ENCODE results near the gene PPP1R7.

Gene PPP1R7

GRCh38 chr2:241208058-241208457 lies 57.8 kb downstream of the PPP1R7 start (continued):
- no peak for TF ChIP-seq ZNF133 (tag by site-specific recombination; IDR thresholded peaks at IDR 0.05)
- TF ChIP-seq ZNF530 (tag by site-specific recombination; IDR thresholded peaks at IDR 0.05; ENCODE audit: low read depth) = no peak
- no peak for TF ChIP-seq ZBTB8A (tag by site-specific recombination; IDR thresholded peaks at IDR 0.05)
- no peak for TF ChIP-seq ZNF510 (tag by site-specific recombination; IDR thresholded peaks at IDR 0.05; ENCODE audit: insufficient replicate concordance)
- TF ChIP-seq YY1 (tag by site-specific recombination; IDR thresholded peaks at IDR 0.05) = no peak
- no peak for TF ChIP-seq ZNF501 (tag by site-specific recombination; IDR thresholded peaks at IDR 0.05)
- no peak for TF ChIP-seq ZBTB20 (tag by site-specific recombination; IDR thresholded peaks at IDR 0.05)

- no peak overlapping the region for H3K4me3 ChIP-seq (ENCODE audit: low read depth, low read length)
- ChIA-PET POLR2A (no interaction called here), CTCF (no interaction called here)
- H3K4me1 ChIP-seq (ENCODE audit: control insufficient read depth, insufficient read depth, low read length) = no peaks in the 10 kb centered on the region
- TF ChIP-seq ZFP41 (tag by site-specific recombination; IDR thresholded peaks at IDR 0.05; ENCODE audit: borderline replicate concordance) (no peak), ZNF362 (tag by site-specific recombination; IDR thresholded peaks at IDR 0.05) (no peak), WT1 (tag by site-specific recombination; IDR thresholded peaks at IDR 0.05) (no peak), ZNF18 (tag by site-specific recombination; IDR thresholded peaks at IDR 0.05) (no peak), ZNF473 (tag by site-specific recombination; IDR thresholded peaks at IDR 0.05) (no peak), ZNF2 (tag by site-specific recombination; IDR thresholded peaks at IDR 0.05) (no peak), ZNF580 (tag by site-specific recombination; IDR thresholded peaks at IDR 0.05) (no peak), SCRT1 (tag by site-specific recombination; IDR thresholded peaks at IDR 0.05; ENCODE audit: borderline replicate concordance) (no peak), KLF8 (tag by site-specific recombination; IDR thresholded peaks at IDR 0.05) (no peak), MEIS1 (CRISPR knock-in tag; IDR thresholded peaks at IDR 0.05; ENCODE audit: borderline replicate concordance) (no peak), ZEB2 (tag by site-specific recombination; IDR thresholded peaks at IDR 0.05) (no peak), ZNF37A (tag by site-specific recombination; IDR thresholded peaks at IDR 0.05) (no peak), MYNN (tag by site-specific recombination; IDR thresholded peaks at IDR 0.05; ENCODE audit: borderline replicate concordance) (no peak), PRDM1 (tag by site-specific recombination; IDR thresholded peaks at IDR 0.05) (no peak), ZNF292 (tag by site-specific recombination; IDR thresholded peaks at IDR 0.05; ENCODE audit: borderline replicate concordance, low read depth) (no peak), ZNF777 (tag by site-specific recombination; IDR thresholded peaks at IDR 0.05; ENCODE audit: borderline replicate concordance) (no peak)
- no peaks in the 10 kb centered on the region for H3K9me3 ChIP-seq (ENCODE audit: control insufficient read depth, insufficient read depth, low read depth, low read length)
- H3K27ac ChIP-seq (ENCODE audit: extremely low read depth, low read depth, low read length) = no peak overlapping the region
- H3K36me3 ChIP-seq (ENCODE audit: control insufficient read depth in 2 of 2, insufficient read depth in 1 of 2, low read length in 2 of 2) = no peaks in the 10 kb centered on the region
These were observed 59.0 kb downstream of the PPP1R7 start for GRCh38 chr2:241209271-241209670.

- CTCF ChIA-PET = no interaction called here
- H3K36me3 ChIP-seq (ENCODE audit: control insufficient read depth in 2 of 2, insufficient read depth in 1 of 2, low read length in 2 of 2) = no peaks in the 10 kb centered on the region
- H3K9me3 ChIP-seq (ENCODE audit: control insufficient read depth, insufficient read depth, low read depth, low read length) = no peaks in the 10 kb centered on the region
- no peak overlapping the region for H3K27ac ChIP-seq (ENCODE audit: extremely low read depth, low read depth, low read length)
- H3K4me1 ChIP-seq (ENCODE audit: control insufficient read depth, insufficient read depth, low read length) = no peaks in the 10 kb centered on the region
- H3K4me3 ChIP-seq (ENCODE audit: low read depth, low read length) = no peak overlapping the region
- POLR2A ChIA-PET = no interaction called here
- TF ChIP-seq BCL11A (tag by site-specific recombination; IDR thresholded peaks at IDR 0.05; ENCODE audit: low read depth) = no peak
- TF ChIP-seq ZNF76 (tag by site-specific recombination; IDR thresholded peaks at IDR 0.05; ENCODE audit: borderline replicate concordance, low read depth) = no peak
- TF ChIP-seq ZBTB7A (tag by site-specific recombination; IDR thresholded peaks at IDR 0.05; ENCODE audit: low read depth) = no peak
- no peak for TF ChIP-seq ZNF280D (tag by site-specific recombination; IDR thresholded peaks at IDR 0.05)
- no peak for TF ChIP-seq KLF10 (tag by site-specific recombination; IDR thresholded peaks at IDR 0.05)
- no peak for TF ChIP-seq ZNF26 (tag by site-specific recombination; IDR thresholded peaks at IDR 0.05)
These were observed 61.0 kb downstream of the PPP1R7 start for GRCh38 chr2:241211276-241211675.
